Stimulated activated naive CD8-positive, alpha-beta T cell treated with anti-CD3 and anti-CD28 coated beads, Interleukin-15, Interleukin-2, amounts not matched to agents 100 U/mL and 50 U/mL, for 24 hours (primary cell): Measurements from ENCODE around the gene AGO3.
"Not testable (repeated sequence)": the region's sequence is repeated elsewhere in the genome, so short reads cannot be mapped to it uniquely, and the experiment has no call there.

Source experiments
- ATAC-seq: fragments of 150-1000 bp; cut with Tn5 transposase; one replicate; pipeline ENCODE4 v1.10.0; 2021
- DNase-seq: peaks from one replicate; pipeline ENCODE4 v3.0.0; 2021

The AGO3 gene

DNA sequence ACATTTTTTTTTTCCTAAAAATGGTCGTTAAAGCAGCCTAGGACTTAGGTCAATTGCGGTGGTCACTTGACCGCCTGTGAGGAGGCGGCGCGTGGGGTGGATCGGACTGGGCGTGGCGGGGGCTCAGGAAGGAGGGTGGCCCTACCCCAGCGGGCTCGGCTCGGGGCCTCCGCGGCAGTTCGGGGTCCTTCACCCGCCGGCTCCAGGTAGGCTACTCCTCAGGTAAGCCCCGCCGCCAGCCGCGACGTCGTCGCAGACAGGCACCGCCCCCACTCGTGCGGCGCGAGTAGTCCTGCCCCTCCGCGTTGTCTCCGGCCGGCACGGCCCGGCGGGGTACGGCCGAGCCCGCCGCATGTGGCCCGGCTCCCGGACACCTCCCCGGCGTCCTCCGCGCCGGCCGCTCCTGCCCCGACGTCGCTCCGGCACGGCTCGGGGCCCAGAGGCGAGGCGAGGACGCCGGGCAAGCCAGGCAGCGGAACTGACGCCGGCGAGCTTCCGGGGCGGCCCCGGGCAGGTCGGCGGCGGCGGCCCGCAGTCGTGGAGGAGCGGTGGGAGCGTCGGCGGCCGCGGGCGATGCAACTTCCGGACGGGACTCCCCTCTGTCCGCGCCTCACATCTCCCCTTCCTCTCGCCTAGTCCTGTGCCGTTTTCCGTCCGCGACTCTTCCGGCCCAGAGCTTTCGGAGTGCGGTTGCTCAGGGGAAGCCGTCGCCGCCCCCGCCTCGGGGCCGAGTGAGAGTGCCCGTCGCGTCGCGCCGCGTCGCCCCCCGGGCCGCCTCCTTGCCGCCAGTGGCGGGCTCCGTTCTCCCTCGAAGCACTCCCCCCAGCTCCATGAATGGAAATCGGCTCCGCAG lies at the start of gene AGO3:
Gene AGO3, plus strand, starts transcription at position 513 of the 853 bp plus-strand sequence. Its CDS starts 322 bp downstream, at position 835.
- ATAC-seq (peak; percentile 97), DNase-seq (peak; percentile 92)

GRCh38 chr1:35881850-35882273 lies 49.0 kb upstream of the AGO3 start:
- DNase-seq (no peak), ATAC-seq (no peak)

DNA sequence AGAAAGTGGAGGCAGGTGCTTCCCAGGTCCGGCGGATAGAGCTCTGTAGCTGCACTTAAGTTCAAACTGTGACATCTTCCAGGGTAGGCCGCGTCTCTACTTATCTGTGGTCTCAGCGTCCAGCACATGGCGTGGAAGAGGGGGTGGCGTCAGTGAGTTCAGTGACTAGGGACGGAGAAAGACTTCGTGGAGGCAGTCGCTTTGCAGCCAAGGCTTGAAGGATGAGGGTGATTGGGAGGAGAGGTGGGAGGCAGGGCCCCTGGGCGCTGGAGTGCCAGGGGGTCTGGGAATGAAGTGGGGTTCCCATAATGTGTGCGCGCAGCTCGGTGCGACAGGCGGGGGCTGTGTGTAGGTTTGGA lies 48.3 kb upstream of the AGO3 start:
- ATAC-seq (no peak), DNase-seq (no peak)

GRCh38 chr1:35882945-35883634 lies 47.8 kb upstream of the AGO3 start, which contains the start of gene AGO1:
Gene AGO1, plus strand, starts transcription at chr1:35883209. Its CDS starts 213 bp downstream, at chr1:35883422.
- DNase-seq = peak; percentile 99
- peak; percentile 98 for ATAC-seq

GRCh38 chr1:35883635-35884101 lies 47.2 kb upstream of the AGO3 start:
- DNase-seq = peak; percentile 66
- ATAC-seq = peak; percentile 17

GRCh38 chr1:35884934-35885333 lies 46.0 kb upstream of the AGO3 start:
- no peak for ATAC-seq
- no peak for DNase-seq

GRCh38 chr1:35885961-35886558 lies 44.8 kb upstream of the AGO3 start:
- DNase-seq (no peak), ATAC-seq (no peak)

- DNase-seq (no peak), ATAC-seq (no peak)
These were observed 44.1 kb upstream of the AGO3 start for GRCh38 chr1:35886577-35887431.

- ATAC-seq (no peak), DNase-seq (no peak)
These were observed 43.4 kb upstream of the AGO3 start for GRCh38 chr1:35887508-35887907.

DNA sequence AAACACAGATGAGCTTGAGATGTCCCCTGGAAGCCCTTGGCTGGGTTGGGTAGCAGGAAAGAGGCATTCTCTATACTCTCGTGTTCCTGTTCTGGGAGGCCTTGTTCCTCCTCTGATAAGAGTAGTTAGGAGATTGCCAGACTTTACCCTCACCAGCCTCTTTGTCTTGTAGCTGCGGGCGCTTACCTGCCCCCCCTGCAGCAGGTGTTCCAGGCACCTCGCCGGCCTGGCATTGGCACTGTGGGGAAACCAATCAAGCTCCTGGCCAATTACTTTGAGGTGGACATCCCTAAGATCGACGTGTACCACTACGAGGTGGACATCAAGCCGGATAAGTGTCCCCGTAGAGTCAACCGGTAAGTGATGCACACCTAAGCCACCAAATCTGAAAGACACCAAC lies 42.6 kb upstream of the AGO3 start:
- DNase-seq = no peak
- ATAC-seq = no peak

- not testable (repeated sequence) for DNase-seq, ATAC-seq
These were observed 41.9 kb upstream of the AGO3 start for GRCh38 chr1:35888981-35889380.

DNA sequence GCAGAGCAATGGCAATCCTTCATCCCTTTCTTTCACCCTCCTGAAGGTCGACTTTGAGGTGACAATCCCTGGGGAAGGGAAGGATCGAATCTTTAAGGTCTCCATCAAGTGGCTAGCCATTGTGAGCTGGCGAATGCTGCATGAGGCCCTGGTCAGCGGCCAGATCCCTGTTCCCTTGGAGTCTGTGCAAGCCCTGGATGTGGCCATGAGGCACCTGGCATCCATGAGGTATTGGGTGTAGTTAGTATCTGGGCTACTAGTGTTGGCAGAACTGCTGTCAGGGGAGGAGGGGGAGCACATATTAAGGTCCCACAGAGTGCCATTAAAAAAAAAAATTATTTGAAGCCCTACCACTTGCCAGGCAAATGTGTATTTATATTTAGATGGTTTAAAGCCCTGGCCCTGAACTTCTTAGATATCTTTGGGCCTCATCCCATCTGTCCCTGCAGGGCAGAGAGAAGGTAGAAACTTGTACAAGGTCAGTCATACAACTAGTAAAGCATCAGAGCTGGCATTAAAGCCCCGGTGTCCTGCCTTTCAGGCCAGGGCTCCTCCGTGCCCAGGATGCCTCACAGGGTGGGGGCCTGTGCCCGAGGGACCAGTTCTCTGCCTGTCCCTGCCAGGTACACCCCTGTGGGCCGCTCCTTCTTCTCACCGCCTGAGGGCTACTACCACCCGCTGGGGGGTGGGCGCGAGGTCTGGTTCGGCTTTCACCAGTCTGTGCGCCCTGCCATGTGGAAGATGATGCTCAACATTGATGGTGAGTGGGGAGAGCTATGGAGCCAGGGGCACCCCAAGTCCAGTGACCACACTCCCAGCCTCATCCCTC lies 37.6 kb upstream of the AGO3 start:
- DNase-seq = no peak

GRCh38 chr1:35894183-35894582 lies 36.7 kb upstream of the AGO3 start:
- ATAC-seq (peak; percentile 71), DNase-seq (peak; percentile 9)

More for the DNA sequence above, 37.6 kb upstream of the AGO3 start:
- ATAC-seq = no peak

GRCh38 chr1:35894656-35895055 lies 36.2 kb upstream of the AGO3 start:
- ATAC-seq (no peak), DNase-seq (no peak)

DNA sequence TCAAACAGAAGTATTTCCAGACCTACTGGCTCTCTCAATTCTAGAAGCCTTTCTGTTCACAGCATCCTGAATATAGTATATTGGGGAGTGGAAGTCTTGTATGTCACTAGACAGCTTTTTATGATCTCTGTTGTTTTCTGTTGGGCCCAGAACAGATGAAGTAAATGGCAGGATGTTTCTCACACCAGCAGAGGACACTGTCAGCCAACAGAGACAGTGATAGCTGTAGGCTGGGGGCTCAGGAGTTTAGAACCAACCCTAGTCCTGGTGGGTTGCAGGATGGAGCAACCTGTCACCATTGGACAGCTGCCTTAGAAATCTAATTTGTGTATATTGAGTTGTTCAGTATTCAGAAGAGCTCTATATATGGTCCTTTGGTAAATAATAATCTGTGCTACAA lies 31.0 kb upstream of the AGO3 start:
- DNase-seq (no peak), ATAC-seq (no peak)

GRCh38 chr1:35901235-35901634 lies 29.7 kb upstream of the AGO3 start:
- no peak for ATAC-seq
- no peak for DNase-seq

DNA sequence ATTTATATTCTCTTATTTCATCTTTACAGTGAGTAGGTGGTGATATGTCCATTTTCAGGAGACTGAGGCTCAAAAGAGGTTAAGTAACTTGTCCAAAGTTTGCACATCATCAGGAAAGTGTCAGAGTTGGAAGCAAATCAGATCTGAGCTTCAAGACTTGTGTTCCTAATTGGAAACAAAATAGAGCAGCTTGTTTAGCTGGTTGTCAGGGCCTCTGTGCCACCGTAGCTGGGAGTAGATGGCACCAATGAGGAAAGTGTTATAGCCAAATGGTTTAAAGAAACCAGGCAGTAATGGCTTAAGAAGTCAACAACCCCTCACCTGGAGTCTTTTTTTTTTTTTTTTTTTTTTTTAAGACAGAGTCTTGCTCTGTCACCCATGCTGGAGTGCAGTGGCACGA lies 28.2 kb upstream of the AGO3 start:
- DNase-seq (no peak), ATAC-seq (no peak)

DNA sequence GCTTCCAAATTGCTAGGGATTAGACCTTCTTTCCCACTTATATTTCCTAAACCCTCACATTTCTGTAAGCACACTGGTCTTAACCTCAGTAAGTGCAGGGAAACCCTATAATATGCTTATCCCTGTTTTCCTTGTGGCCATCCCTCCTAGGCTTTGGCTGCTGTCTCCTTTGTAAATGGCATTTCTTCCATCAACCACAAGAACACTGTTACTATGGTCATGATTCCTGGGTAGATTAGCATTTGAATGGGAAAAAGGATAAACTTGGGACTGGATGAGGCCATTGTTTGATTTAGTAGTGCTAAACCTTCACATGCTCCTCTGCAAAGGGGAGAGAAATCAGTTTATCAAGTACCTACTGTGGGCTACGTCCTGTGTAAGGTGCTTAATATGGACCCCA lies 16.2 kb upstream of the AGO3 start:
- no peak for ATAC-seq

GRCh38 chr1:35915693-35916092 lies 15.2 kb upstream of the AGO3 start:
- no peak for ATAC-seq
- DNase-seq = no peak

More for the DNA sequence above, 16.2 kb upstream of the AGO3 start:
- no peak for DNase-seq

DNA sequence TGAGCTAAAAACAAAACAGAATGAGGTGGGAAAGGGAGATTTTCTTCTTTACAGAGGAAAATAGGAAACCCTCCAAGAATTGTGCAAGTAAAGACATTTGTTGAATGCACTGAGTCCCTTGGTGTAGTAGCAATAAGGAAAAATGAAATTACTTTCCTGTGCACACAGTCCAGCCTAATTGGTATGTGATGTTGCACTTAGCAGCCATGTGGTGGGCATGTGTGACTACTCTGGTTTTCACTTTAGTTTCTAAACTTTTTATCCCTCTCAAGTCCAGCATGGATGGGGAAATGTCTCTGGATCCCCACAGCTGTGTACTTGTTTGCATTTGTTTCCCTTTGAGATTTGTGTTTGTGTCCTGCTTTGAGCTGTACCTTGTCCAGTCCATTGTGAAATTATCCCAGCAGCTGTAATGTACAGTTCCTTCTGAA lies 7.1 kb upstream of the AGO3 start:
- ATAC-seq (no peak), DNase-seq (no peak)

DNA sequence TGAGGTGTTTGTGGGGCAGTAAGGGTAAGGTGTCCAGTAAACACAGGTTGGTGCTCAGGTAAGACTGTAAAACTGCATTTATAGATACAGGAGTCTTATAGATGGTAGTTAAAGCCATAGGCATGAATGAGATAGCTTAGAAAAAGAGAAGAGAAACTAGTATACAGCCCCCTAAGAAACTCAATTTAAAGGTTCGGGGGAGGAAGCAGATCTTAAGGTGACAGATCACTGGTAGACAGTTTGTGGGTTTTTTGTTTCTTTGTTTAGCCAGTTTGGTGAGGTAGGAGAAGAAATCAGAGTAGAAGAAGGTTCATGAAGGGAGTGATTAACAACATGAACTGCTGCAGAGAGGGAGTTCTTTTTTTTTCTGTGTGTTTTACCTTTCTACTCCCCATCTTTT lies 6.1 kb upstream of the AGO3 start:
- ATAC-seq = no peak
- no peak for DNase-seq
